Frontal cortex (tissue), 4 donors: Measurements from ENCODE around the gene RDH5. TPM values are rescaled to one million over a fixed set of nuclear protein-coding genes. Genes with fewer than 3 reads are reported as not detected.

Experiments used
- DNase-seq, 2 donors: peaks; one replicate each; pipeline ENCODE4 v3.0.0; 2012; ENCODE audit warnings: low spot score in 2 of 2
- FAIRE-seq: peaks from 2 replicates; lab custom pipeline; 2012; peaks lifted over from hg19 to GRCh38; lab: Jason Lieb, UNC
- total RNA-seq: library from RNA; depleted of rRNA; stranded (reverse); fragments of >200 nt; gene quantifications from one replicate; pipeline ENCODE4 v1.2.3, GENCODE V29; 2014
- donor health status: control.
- donor health status: control.
- donor health status: control.

RDH5 gene
- total RNA-seq, 1 donor from 2014 or later = 4.5 TPM

- FAIRE-seq = no peak
Observed at GRCh38 chr12:55725556-55725955, 5.4 kb downstream of the RDH5 start.

GRCh38 chr12:55726971-55727370 is 6.8 kb downstream of the RDH5 start:
- DNase-seq (no peak), FAIRE-seq (no peak)

More at GRCh38 chr12:55725556-55725955, 5.4 kb downstream of the RDH5 start:
- no peak for DNase-seq

- FAIRE-seq (no peak), DNase-seq (no peak)
Observed at GRCh38 chr12:55727643-55728185, 7.5 kb downstream of the RDH5 start.

DNA sequence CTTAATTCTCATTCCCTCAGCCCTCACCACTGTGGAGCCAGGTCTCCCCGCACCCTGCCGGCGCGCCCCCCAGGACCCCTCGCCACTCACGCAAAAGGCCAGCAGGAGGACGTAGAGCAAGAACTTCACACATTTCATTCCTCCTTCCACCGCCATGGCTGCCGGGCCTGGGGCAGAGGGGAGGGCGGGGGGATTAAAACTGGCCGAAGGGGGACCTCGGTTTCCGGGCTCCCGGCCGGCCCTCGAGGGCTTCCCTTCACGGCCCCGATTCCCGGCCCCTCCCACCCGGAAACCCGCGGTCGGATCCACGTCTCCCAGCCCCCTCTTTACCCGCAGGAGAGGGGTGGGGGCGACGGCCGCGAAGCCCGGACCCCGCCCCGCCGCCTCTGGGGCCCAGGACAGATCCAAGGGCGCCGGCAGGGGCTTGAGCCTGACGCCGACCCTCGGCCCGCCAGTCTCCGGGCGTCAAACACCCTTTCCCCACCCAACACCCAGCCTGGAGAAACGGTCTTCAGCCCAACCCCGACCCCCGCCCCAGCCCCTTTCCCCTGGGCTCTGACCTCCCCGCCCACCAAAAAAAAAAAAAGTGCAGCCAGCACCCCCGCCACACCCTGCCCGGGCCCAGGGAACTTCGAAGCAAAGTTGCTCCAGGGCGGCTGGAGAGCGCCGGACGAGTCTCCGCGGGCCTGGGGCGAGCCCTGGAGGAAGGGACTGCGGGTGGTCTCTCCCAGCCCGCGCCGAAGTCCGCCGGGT is 8.2 kb downstream of the RDH5 start:
- no peak for FAIRE-seq
- DNase-seq = peak; percentile 73 to 79

DNA sequence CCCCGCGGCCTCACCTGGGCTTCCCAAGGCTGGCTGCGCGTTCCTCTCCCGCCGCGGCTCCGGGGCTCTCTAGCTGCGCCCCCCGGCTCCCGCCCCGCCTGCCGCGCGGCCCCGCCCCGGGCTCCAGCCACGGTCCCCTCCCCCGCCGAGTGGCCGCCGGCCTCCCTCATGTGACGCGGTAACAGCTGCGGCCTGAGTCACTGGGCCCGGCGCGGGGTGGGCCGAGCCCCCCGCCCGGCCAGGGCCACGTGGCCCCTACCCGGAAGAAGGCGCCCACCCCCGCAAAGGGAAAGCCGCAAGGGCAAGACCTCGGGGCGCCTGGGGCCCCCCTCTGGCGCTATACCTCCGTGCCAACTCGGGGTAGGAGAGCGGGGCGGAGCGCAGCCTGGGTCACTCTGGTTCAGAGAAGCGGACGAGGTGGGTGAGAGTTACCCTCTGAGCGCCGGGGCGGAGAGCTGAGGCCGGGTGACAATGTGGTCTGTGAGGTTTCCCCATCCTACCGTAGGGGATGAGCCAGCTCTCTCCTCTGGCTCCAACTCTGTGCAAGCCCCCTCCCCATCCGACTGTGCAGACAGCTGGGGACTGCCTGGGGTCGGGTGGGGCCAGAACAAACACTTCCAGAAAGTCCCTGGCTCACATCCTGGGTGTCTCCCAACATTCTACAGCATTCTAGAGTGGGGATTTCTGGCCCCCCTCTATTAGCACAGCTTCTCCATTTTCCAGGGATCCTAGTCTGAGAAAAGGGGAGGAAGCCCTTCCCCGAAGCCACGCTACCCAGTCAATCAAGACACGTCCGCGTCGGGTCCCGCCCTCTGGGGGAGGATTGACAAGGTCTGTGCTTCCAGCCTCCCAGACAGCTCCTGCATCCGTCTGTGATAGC is 9.0 kb downstream of the RDH5 start, which contains the start of gene CD63:
TSS of gene CD63 (minus strand) at position 71 of the 880 bp plus-strand sequence. CDS start 668 bp downstream, outside the sequence.
- FAIRE-seq (no peak), DNase-seq (peak; percentile 99)

DNA sequence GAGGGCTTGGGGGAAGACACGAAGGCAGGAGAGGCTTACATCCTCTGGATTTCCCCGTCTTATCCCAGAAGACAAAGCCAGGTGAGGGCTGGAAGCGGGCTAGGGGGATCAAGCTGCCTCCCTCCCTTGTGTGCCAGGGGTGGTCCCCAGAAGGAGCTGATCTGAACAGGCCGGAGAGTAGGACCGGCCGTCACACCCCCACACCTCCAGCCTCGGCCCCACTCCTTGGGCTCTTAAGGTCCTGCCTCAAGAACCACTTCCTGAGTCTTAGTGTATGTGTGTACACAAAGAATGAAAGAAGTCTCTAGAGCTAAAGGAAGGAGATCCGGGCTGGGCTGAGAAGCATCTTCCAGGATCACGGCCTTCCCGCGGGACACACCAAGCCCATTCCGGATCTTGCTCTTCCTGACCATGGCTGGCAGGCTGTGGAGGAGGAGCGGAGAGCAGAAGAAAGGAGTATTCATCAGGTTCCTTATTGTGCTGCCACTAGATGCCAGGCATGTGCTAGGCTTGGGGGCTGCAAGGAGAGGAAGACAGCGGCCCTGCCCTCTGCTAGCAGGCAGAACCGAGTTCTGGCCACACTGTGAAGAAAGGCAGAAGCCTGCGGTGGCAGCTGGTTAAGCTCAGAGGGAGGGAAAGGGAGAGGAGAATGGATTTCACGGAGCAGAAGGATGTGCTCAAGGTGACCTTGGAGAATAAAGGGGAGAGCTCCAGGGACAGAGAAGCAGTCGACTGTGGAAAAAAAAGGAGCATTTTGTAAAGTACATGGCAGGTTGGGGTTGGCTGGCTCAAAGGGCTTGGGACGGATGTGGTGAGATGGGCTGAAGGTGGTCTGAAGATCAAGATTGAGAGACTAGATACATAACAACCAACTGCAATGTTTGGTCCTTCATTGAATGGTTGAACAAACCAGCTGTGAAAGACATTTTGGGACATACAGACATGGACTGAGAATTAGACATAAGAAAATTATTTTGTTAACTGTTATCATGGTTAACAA is 9.9 kb downstream of the RDH5 start:
- FAIRE-seq = no peak
- DNase-seq = no peak

- FAIRE-seq (no peak), DNase-seq (no peak)
Observed at GRCh38 chr12:55732288-55732687, 12.1 kb downstream of the RDH5 start.

- DNase-seq (no peak), FAIRE-seq (no peak)
Observed at GRCh38 chr12:55733021-55733555, 12.9 kb downstream of the RDH5 start.

GRCh38 chr12:55733858-55734257 is 13.7 kb downstream of the RDH5 start:
- no peak for DNase-seq
- no peak for FAIRE-seq

- no peak for DNase-seq
- no peak for FAIRE-seq
Observed at GRCh38 chr12:55734595-55734994, 14.4 kb downstream of the RDH5 start.

GRCh38 chr12:55736076-55736475 is 15.9 kb downstream of the RDH5 start:
- DNase-seq (no peak), FAIRE-seq (no peak)

DNA sequence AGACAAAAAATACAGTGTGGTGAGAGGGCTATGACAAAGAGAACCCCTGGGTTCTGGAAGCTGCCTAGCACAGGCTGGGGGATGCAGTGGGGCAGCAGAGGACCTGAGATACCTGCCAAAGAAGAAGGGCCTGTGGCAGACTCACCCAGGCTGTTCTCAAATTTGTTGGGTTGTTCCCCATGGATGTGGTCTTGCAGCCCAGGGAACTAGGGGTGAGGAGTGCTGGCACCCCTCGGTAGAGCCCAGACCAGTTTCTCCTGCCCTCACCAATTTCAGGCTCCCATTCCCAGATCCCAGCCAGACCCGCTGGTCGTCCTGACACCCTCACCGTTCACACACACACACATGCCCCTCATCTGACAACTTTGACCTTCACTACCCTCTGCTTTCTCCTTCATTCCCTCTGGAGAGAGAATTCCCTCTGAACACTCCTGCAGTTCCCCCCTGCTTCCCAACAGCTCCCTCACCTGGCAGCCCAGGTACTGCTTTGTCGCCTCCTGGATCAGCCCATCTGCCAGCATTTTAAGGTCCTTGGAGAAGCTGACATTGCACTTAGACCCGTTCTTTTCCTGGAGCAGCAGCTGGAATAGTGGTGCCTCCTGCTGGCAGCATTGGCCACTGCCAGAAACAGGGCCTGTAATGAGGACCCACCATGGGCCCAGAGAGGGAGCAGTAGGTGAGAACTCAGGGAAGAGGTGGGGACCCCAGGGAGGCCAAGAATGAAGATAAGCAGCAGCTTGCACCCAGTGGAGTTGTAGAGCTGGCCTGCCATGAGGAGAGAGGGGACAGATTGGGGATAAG is 16.8 kb downstream of the RDH5 start:
- DNase-seq (no peak), FAIRE-seq (no peak)

- DNase-seq (no peak), FAIRE-seq (no peak)
Observed at GRCh38 chr12:55737581-55738122, 17.5 kb downstream of the RDH5 start.

- DNase-seq (peak in 1 of 2 donors; percentile 61), FAIRE-seq (peak; percentile 77)
Observed at GRCh38 chr12:55738123-55739024, 18.2 kb downstream of the RDH5 start.

- DNase-seq (no peak), FAIRE-seq (no peak)
Observed at GRCh38 chr12:55739025-55739378, 18.8 kb downstream of the RDH5 start.

GRCh38 chr12:55741931-55742680 is 21.9 kb downstream of the RDH5 start:
- no peak for FAIRE-seq
- no peak for DNase-seq
